Heart left ventricle (tissue), 13 donors: ENCODE results near the gene PIPOX.

Source experiments
- CTCF ChIP-seq, 12 donors: fragments of 200-600 bp; sonication (generic) in 4 of 12; IDR thresholded peaks; one replicate each; pipeline versions ENCODE4 v1.5.0 to v1.8.0; 2018 to 2022; ENCODE audit warnings: antibody characterized with exemption in 12 of 12, mild to moderate bottlenecking in 5 of 12
- POLR2A ChIP-seq, 2 donors: fragments of 450-650 bp; IDR thresholded peaks; one replicate each; pipeline ENCODE4 v1.6.1; 2017; ENCODE audit warnings: antibody characterized with exemption in 2 of 2, mild to moderate bottlenecking in 2 of 2, moderate library complexity in 2 of 2
- donor health status: ischemic (EF 13 %, LVEDD 7.1; RV severe dilation, severe dysfunction).
- donor health status: DM: no; HTN: yes; CAD: no.
- donor health status: DM: no; HTN: no; CAD: no.
- donor health status: ischemic (EF 25% LVEDD 6.9; RV normal size, moderate dysfunction).
- donor health status: ischemic (EF 25% LVEDD 5.7; RV mildly dilated, moderate dysfunction).
- donor health status: ischemic (EF 35%, LVEDD 5.7; RV mildly dilated, moderate dysfunction).
- donor health status: nonischemic (EF 11% LVEDD 7.7; RV severe dilation, severe dysfunction).
- donor health status: DM: yes; HTN: yes; CAD: no.
- donor health status: PGD.
- donor health status: ischemic (EF 29% LVEDD 5.4; RV normal size, mild dysfunction).
- donor health status: nonischemic (EF 23%, LVEDD 6.1; RV moderate dilation, normal function).

GRCh38 chr17:29086628-29087332 is 43.8 kb downstream of the PIPOX start:
- TF ChIP-seq CTCF (IDR thresholded peaks at IDR 0.05) (no peak), POLR2A (IDR thresholded peaks at IDR 0.05) (no peak)
